Mammary epithelial cell (primary cell): ENCODE results near the gene MFSD2B.

Experiments used
- CTCF ChIP-seq, 2 donors: IDR thresholded peaks in 1 of 2; conservative IDR thresholded peaks in 1 of 2; 2 replicates each; pipeline ENCODE4 v1.5.1; 2011 to 2012; ENCODE audit warnings: inconsistent platforms in 2 of 2, low read length in 2 of 2, mild to moderate bottlenecking in 2 of 2, control low read depth in 1 of 2, low read depth in 1 of 2; ENCODE audit not compliant: insufficient read depth in 1 of 2; ENCODE audit errors: extremely low read depth in 1 of 2
- EZH2 ChIP-seq: IDR thresholded peaks from 2 replicates; pipeline ENCODE4 v1.6.1; 2012; ENCODE audit warnings: low read length, inconsistent platforms, borderline replicate concordance

- TF ChIP-seq CTCF (conservative IDR thresholded peaks at IDR 0.05 in 1 of 2, IDR thresholded peaks at IDR 0.05 in 1 of 2; ENCODE audit: extremely low read depth in 1 of 2, insufficient read depth in 1 of 2, low read depth in 1 of 2, low read length in 2 of 2): no peak
- TF ChIP-seq EZH2: no peak
Measured at GRCh38 chr2:24054366-24055010, 44.6 kb downstream of the MFSD2B start.
